GM19438 (cell line): ENCODE results near the gene FRZB.

Experiments
- ATAC-seq: cut with Tn5 transposase; IDR thresholded peaks from one replicate; pipeline ENCODE4 v1.9.1; 2021; ENCODE audit warnings: low read depth; ENCODE audit not compliant: unreplicated experiment

Gene FRZB

GRCh38 chr2:182814380-182814779 lies 52.1 kb downstream of the FRZB start:
- ATAC-seq: no peak

GRCh38 chr2:182810087-182810486 lies 56.4 kb downstream of the FRZB start:
- no peak for ATAC-seq

GRCh38 chr2:182807319-182807718 lies 59.1 kb downstream of the FRZB start:
- ATAC-seq: no peak

- ATAC-seq: no peak
Measured at GRCh38 chr2:182804128-182804527, 62.3 kb downstream of the FRZB start.

GRCh38 chr2:182798736-182799135 lies 67.7 kb downstream of the FRZB start:
- ATAC-seq: no peak

GRCh38 chr2:182792441-182792840 lies 74.0 kb downstream of the FRZB start:
- no peak for ATAC-seq

- no peak for ATAC-seq
Measured at GRCh38 chr2:182784777-182785176, 81.7 kb downstream of the FRZB start.

GRCh38 chr2:182784058-182784706 lies 82.3 kb downstream of the FRZB start:
- no peak for ATAC-seq
